HepG2 (cell line): Measurements from ENCODE around the gene GPS1. TPM values are rescaled to one million over a fixed set of nuclear protein-coding genes. Genes with fewer than 3 reads are reported as not detected.
A peak's percentile ranks its signal among the peaks of the same experiment; 100 is the strongest.

Experiments
- ASH2L ChIP-seq: fragments of 300-600, 200-600 bp; sonication (generic); IDR thresholded peaks from 2 replicates; pipeline ENCODE4 v1.7.0; 2017; ENCODE audit warnings: low read depth, mild to moderate bottlenecking, moderate library complexity, mixed read lengths, low read length; ENCODE audit not compliant: insufficient read length
- HMGXB3 ChIP-seq: sonication (generic); formaldehyde crosslinking; IDR thresholded peaks from 2 replicates; pipeline ENCODE4 v1.4.0; 2020; ENCODE audit warnings: missing genetic modification reagents, borderline replicate concordance
- HNRNPL ChIP-seq: fragments of 200-400 bp; formaldehyde crosslinking; IDR thresholded peaks from 2 replicates; pipeline ENCODE4 v1.6.1; 2017; ENCODE audit warnings: mild to moderate bottlenecking, low read depth, low read length
- HOXA9 ChIP-seq: sonication (generic); formaldehyde crosslinking; IDR thresholded peaks from 2 replicates; pipeline ENCODE4 v1.8.1; 2022; ENCODE audit warnings: missing genetic modification reagents, mild to moderate bottlenecking, moderate library complexity, borderline replicate concordance
- NCOA1 ChIP-seq: sonication (generic); formaldehyde crosslinking; IDR thresholded peaks from 2 replicates; pipeline ENCODE4 v1.9.0; 2021; ENCODE audit warnings: missing genetic modification reagents
- NCOR1 ChIP-seq: fragments of 200-600 bp; sonication (generic); IDR thresholded peaks from 2 replicates; pipeline ENCODE4 v1.7.0; 2017; ENCODE audit warnings: antibody characterized with exemption, low read length, borderline replicate concordance
- NFIC ChIP-seq: IDR thresholded peaks from 2 replicates; pipeline ENCODE4 v1.6.1; 2012; ENCODE audit warnings: mild to moderate bottlenecking, low read length, inconsistent platforms
- SMYD3 ChIP-seq: sonication (generic); formaldehyde crosslinking; IDR thresholded peaks from 2 replicates; pipeline ENCODE4 v1.8.1; 2023; ENCODE audit warnings: mild to moderate bottlenecking, missing genetic modification reagents
- SP4 ChIP-seq: sonication (generic); formaldehyde crosslinking; IDR thresholded peaks from 2 replicates; pipeline ENCODE4 v1.8.1; 2023; ENCODE audit warnings: mild to moderate bottlenecking, missing genetic modification reagents
- ZBTB37 ChIP-seq: sonication (generic); formaldehyde crosslinking; IDR thresholded peaks from 2 replicates; pipeline ENCODE4 v1.4.0; 2020; ENCODE audit warnings: mild to moderate bottlenecking, missing genetic modification reagents
- ZKSCAN5 ChIP-seq: sonication (generic); formaldehyde crosslinking; IDR thresholded peaks from 2 replicates; pipeline ENCODE4 v1.5.1; 2020; ENCODE audit warnings: mild to moderate bottlenecking, missing genetic modification reagents
- ZNF230 ChIP-seq: sonication (generic); formaldehyde crosslinking; IDR thresholded peaks from 2 replicates; pipeline ENCODE4 v1.4.0; 2020; ENCODE audit warnings: mild to moderate bottlenecking, missing genetic modification reagents
- ZNF329 ChIP-seq: sonication (generic); formaldehyde crosslinking; IDR thresholded peaks from 2 replicates; pipeline ENCODE4 v1.9.0; 2021; ENCODE audit warnings: low read depth, mild to moderate bottlenecking, missing genetic modification reagents
- ZNF501 ChIP-seq: sonication (generic); formaldehyde crosslinking; IDR thresholded peaks from 2 replicates; pipeline ENCODE4 v1.5.1; 2020; ENCODE audit warnings: mild to moderate bottlenecking, moderate library complexity, missing genetic modification reagents
- ZNF549 ChIP-seq: sonication (generic); formaldehyde crosslinking; IDR thresholded peaks from 2 replicates; pipeline ENCODE4 v1.5.0; 2020; ENCODE audit warnings: missing genetic modification reagents
- ZNF713 ChIP-seq: sonication (generic); formaldehyde crosslinking; IDR thresholded peaks from 2 replicates; pipeline ENCODE4 v1.4.0; 2020; ENCODE audit warnings: mild to moderate bottlenecking, missing genetic modification reagents
- polyA plus RNA-seq, 8 experiments: library from polyadenylated mRNA; depleted of rRNA in 3 of 8; stranded (reverse) in 7 of 8; unstranded in 1 of 8; fragments of >200 nt; fragmentation: Illumina TruSeq in 4 of 8; extraction: Trizol in 4 of 8; gene quantifications; 2 replicates each; pipeline versions ENCODE4 v1.2.1 to v1.2.3, GENCODE V29; 2011 to 2016; ENCODE audit warnings: low read depth in 4 of 8, missing spikeins in 1 of 8, mixed read lengths in 1 of 8; ENCODE audit not compliant: insufficient read depth in 1 of 8
- total RNA-seq, 5 experiments: library from RNA; depleted of rRNA; stranded (reverse); fragments of >200 nt; fragmentation: Illumina TruSeq; extraction: Trizol; gene quantifications; 2 replicates each; pipeline ENCODE4 v1.2.3, GENCODE V29; 2016; ENCODE audit warnings: low read depth in 1 of 5
- TF ChIP-seq, protein P1 (sequence below): sonication (generic); formaldehyde crosslinking; IDR thresholded peaks from 2 replicates; pipeline ENCODE4 v1.4.0; 2020; ENCODE audit warnings: mild to moderate bottlenecking, missing genetic modification reagents, borderline replicate concordance

The GPS1 gene
- total and polyA plus RNA-seq, 2 of the 13 experiments (the other 11 are each of a cell fraction or from before 2014, with no cell fraction given) = 124 to 128 TPM

GRCh38 chr17:82003411-82004381, 48.0 kb upstream of the GPS1 start (continued):
- TF ChIP-seq SMYD3 (CRISPR knock-in tag) = no peak
- TF ChIP-seq ASH2L = no peak
- peak; percentile 82 for TF ChIP-seq SP4 (CRISPR knock-in tag)
- TF ChIP-seq ZNF501 (CRISPR knock-in tag) = peak; percentile 63
- TF ChIP-seq ZBTB37 = no peak
- no peak for TF ChIP-seq HOXA9
- TF ChIP-seq ZNF230 (CRISPR knock-in tag) = no peak
- TF ChIP-seq ZNF713 (CRISPR knock-in tag) = peak; percentile 81; the same call in 1 of the 2 replicates
- no peak for TF ChIP-seq ZNF549 (CRISPR knock-in tag)
- peak; percentile 94 for TF ChIP-seq HNRNPL
- no peak for TF ChIP-seq NFIC
- 0 out of 2 replicates have a peak, but pooled peaks have one; percentile 59 for TF ChIP-seq ZNF329 (CRISPR knock-in tag)
- TF ChIP-seq NCOR1 = no peak
- TF ChIP-seq, protein P1, sequence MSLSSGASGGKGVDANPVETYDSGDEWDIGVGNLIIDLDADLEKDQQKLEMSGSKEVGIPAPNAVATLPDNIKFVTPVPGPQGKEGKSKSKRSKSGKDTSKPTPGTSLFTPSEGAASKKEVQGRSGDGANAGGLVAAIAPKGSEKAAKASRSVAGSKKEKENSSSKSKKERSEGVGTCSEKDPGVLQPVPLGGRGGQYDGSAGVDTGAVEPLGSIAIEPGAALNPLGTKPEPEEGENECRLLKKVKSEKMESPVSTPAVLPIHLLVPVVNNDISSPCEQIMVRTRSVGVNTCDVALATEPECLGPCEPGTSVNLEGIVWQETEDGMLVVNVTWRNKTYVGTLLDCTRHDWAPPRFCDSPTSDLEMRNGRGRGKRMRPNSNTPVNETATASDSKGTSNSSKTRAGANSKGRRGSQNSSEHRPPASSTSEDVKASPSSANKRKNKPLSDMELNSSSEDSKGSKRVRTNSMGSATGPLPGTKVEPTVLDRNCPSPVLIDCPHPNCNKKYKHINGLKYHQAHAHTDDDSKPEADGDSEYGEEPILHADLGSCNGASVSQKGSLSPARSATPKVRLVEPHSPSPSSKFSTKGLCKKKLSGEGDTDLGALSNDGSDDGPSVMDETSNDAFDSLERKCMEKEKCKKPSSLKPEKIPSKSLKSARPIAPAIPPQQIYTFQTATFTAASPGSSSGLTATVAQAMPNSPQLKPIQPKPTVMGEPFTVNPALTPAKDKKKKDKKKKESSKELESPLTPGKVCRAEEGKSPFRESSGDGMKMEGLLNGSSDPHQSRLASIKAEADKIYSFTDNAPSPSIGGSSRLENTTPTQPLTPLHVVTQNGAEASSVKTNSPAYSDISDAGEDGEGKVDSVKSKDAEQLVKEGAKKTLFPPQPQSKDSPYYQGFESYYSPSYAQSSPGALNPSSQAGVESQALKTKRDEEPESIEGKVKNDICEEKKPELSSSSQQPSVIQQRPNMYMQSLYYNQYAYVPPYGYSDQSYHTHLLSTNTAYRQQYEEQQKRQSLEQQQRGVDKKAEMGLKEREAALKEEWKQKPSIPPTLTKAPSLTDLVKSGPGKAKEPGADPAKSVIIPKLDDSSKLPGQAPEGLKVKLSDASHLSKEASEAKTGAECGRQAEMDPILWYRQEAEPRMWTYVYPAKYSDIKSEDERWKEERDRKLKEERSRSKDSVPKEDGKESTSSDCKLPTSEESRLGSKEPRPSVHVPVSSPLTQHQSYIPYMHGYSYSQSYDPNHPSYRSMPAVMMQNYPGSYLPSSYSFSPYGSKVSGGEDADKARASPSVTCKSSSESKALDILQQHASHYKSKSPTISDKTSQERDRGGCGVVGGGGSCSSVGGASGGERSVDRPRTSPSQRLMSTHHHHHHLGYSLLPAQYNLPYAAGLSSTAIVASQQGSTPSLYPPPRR (CRISPR knock-in tag) = peak; percentile 54; the same call in 1 of the 2 replicates
- no peak for TF ChIP-seq ZKSCAN5
- TF ChIP-seq HMGXB3 = peak; percentile 77
- TF ChIP-seq NCOA1 (CRISPR knock-in tag) = no peak
